NCI-H1417 (cell line): Measurements from ENCODE around the gene EIF1.
A peak's percentile ranks its signal among the peaks of the same experiment; 100 is the strongest.
"Not testable (repeated sequence)": the region's sequence is repeated elsewhere in the genome, so short reads cannot be mapped to it uniquely, and the experiment has no call there.

Experiments
- DNase-seq, 3 experiments: peaks; one replicate each; lab custom pipeline; 2025; lab: John Stamatoyannopoulos, UW

EIF1 gene

GRCh38 chr17:41655611-41656111 is 33.0 kb upstream of the EIF1 start:
- DNase-seq = no peak

GRCh38 chr17:41656249-41657023 is 32.2 kb upstream of the EIF1 start:
- DNase-seq = no peak

- no peak for DNase-seq
Measured at GRCh38 chr17:41657176-41657754, 31.4 kb upstream of the EIF1 start.

- DNase-seq = no peak
Measured at GRCh38 chr17:41657936-41658335, 30.7 kb upstream of the EIF1 start.

GRCh38 chr17:41658846-41659245 is 29.8 kb upstream of the EIF1 start:
- DNase-seq = no peak

- no peak for DNase-seq
Measured at GRCh38 chr17:41659427-41660212, 29.1 kb upstream of the EIF1 start.

- no peak for DNase-seq
Measured at GRCh38 chr17:41660221-41660711, 28.4 kb upstream of the EIF1 start.

- no peak for DNase-seq
Measured at GRCh38 chr17:41663451-41664171, 25.1 kb upstream of the EIF1 start.

GRCh38 chr17:41664172-41664457 is 24.6 kb upstream of the EIF1 start:
- no peak for DNase-seq

- DNase-seq = no peak
Measured at GRCh38 chr17:41664587-41665565, 23.8 kb upstream of the EIF1 start.

GRCh38 chr17:41665566-41666236 is 23.0 kb upstream of the EIF1 start:
- peak; percentile 85 to 93 (median 92) for DNase-seq

- DNase-seq = peak; percentile 53 to 93 (median 92)
Measured at GRCh38 chr17:41666237-41666641, 22.4 kb upstream of the EIF1 start.

- peak; percentile 76 to 86 (median 79) for DNase-seq
Measured at GRCh38 chr17:41666708-41667279, 21.9 kb upstream of the EIF1 start.

GRCh38 chr17:41667280-41668041 is 21.2 kb upstream of the EIF1 start:
- DNase-seq = no peak

GRCh38 chr17:41672153-41672552 is 16.5 kb upstream of the EIF1 start:
- no peak for DNase-seq

- not testable (repeated sequence) for DNase-seq
Measured at GRCh38 chr17:41675157-41676057, 13.3 kb upstream of the EIF1 start.

- no peak for DNase-seq
Measured at GRCh38 chr17:41676058-41676419, 12.6 kb upstream of the EIF1 start.

- DNase-seq = no peak
Measured at GRCh38 chr17:41678411-41678906, 10.2 kb upstream of the EIF1 start.
